Choroid plexus epithelial cell (primary cell): ENCODE data around the gene PHKA2.
A peak's percentile ranks its signal among the peaks of the same experiment; 100 is the strongest.

Experiments
- DNase-seq: peaks from one replicate; pipeline ENCODE4 v3.0.0-alpha.2; 2010; ENCODE audit warnings: low read depth
- H3K4me3 ChIP-seq: 2 replicates; pipeline ENCODE4 v1.5.1; 2011; ENCODE audit warnings: low read depth, mild to moderate bottlenecking, control low read depth, low read length, moderate library complexity
- CTCF ChIP-seq: conservative IDR thresholded peaks from 2 replicates; pipeline ENCODE4 v1.5.1; 2011; ENCODE audit warnings: low read depth, mild to moderate bottlenecking, control low read depth, inconsistent platforms, low read length, moderate library complexity

PHKA2 gene

GRCh38 chrX:18927558-18927957, 56.4 kb downstream of the PHKA2 start:
- no peak overlapping the region for H3K4me3 ChIP-seq
- TF ChIP-seq CTCF, result no peak
- no peak for DNase-seq

GRCh38 chrX:18924507-18925088, 59.3 kb downstream of the PHKA2 start:
- TF ChIP-seq CTCF, result no peak
- no peak overlapping the region for H3K4me3 ChIP-seq
- no peak for DNase-seq

GRCh38 chrX:18920566-18920965, 63.3 kb downstream of the PHKA2 start:
- TF ChIP-seq CTCF, result no peak
- no peak for DNase-seq
- H3K4me3 ChIP-seq, result no peak overlapping the region

GRCh38 chrX:18920079-18920478, 63.8 kb downstream of the PHKA2 start:
- TF ChIP-seq CTCF, result no peak
- DNase-seq, result no peak
- H3K4me3 ChIP-seq, result no peak overlapping the region

GRCh38 chrX:18917831-18918230, 66.1 kb downstream of the PHKA2 start:
- TF ChIP-seq CTCF, result no peak
- H3K4me3 ChIP-seq, result no peak overlapping the region
- no peak for DNase-seq

- no peak for DNase-seq
- no peak overlapping the region for H3K4me3 ChIP-seq
- TF ChIP-seq CTCF, result no peak
Observed at GRCh38 chrX:18906286-18906685, 77.6 kb downstream of the PHKA2 start.

- H3K4me3 ChIP-seq, result no peak overlapping the region
- peak; percentile 7 for DNase-seq
- TF ChIP-seq CTCF, result no peak
Observed at GRCh38 chrX:18900401-18900976, 83.4 kb downstream of the PHKA2 start.
